RWPE2 (cell line): ENCODE data around the gene EIF2AK3.
A peak's percentile ranks its signal among the peaks of the same experiment; 100 is the strongest.

Experiments used
- ATAC-seq: fragments of 200-7000 bp; cut with Tn5 transposase; 3 replicates; pipeline ENCODE4 v1.9.1; 2021; ENCODE audit warnings: low read depth
- DNase-seq: peaks from one replicate; pipeline ENCODE4 v3.0.0-alpha.2; 2020; ENCODE audit warnings: low spot score
- H3K27ac ChIP-seq: fragments of 450-650 bp; 2 replicates; pipeline ENCODE4 v1.5.1; 2017; ENCODE audit warnings: mild to moderate bottlenecking; ENCODE audit not compliant: poor library complexity, severe bottlenecking
- H3K27me3 ChIP-seq: fragments of 250-450 bp; sonication (Bioruptor Pico); 2 replicates; pipeline ENCODE4 v1.5.1; 2021; ENCODE audit warnings: mild to moderate bottlenecking, moderate library complexity; ENCODE audit not compliant: insufficient read depth, poor library complexity, severe bottlenecking
- H3K36me3 ChIP-seq: fragments of 250-450 bp; sonication (Bioruptor Pico); 2 replicates; pipeline ENCODE4 v1.5.1; 2020; ENCODE audit warnings: low read depth, mild to moderate bottlenecking, moderate library complexity
- H3K4me1 ChIP-seq: fragments of 250-450 bp; sonication (Bioruptor Pico); 2 replicates; pipeline ENCODE4 v1.5.1; 2021; ENCODE audit warnings: mild to moderate bottlenecking, moderate library complexity; ENCODE audit not compliant: insufficient read depth, poor library complexity, severe bottlenecking
- H3K4me3 ChIP-seq: fragments of 250-450 bp; sonication (Bioruptor Pico); 2 replicates; pipeline ENCODE4 v1.5.1; 2021; ENCODE audit warnings: mild to moderate bottlenecking, moderate library complexity; ENCODE audit not compliant: severe bottlenecking
- H3K9me3 ChIP-seq: fragments of 250-450 bp; sonication (Bioruptor Pico); 2 replicates; pipeline ENCODE4 v1.5.1; 2021; ENCODE audit warnings: mild to moderate bottlenecking, moderate library complexity; ENCODE audit not compliant: severe bottlenecking
- TF ChIP-seq, protein P1 (sequence below): fragments of 450-650 bp; IDR thresholded peaks from one replicate; pipeline ENCODE4 v1.5.1; 2017; ENCODE audit warnings: mild to moderate bottlenecking, moderate library complexity; ENCODE audit not compliant: poor library complexity, severe bottlenecking

EIF2AK3 gene

DNA sequence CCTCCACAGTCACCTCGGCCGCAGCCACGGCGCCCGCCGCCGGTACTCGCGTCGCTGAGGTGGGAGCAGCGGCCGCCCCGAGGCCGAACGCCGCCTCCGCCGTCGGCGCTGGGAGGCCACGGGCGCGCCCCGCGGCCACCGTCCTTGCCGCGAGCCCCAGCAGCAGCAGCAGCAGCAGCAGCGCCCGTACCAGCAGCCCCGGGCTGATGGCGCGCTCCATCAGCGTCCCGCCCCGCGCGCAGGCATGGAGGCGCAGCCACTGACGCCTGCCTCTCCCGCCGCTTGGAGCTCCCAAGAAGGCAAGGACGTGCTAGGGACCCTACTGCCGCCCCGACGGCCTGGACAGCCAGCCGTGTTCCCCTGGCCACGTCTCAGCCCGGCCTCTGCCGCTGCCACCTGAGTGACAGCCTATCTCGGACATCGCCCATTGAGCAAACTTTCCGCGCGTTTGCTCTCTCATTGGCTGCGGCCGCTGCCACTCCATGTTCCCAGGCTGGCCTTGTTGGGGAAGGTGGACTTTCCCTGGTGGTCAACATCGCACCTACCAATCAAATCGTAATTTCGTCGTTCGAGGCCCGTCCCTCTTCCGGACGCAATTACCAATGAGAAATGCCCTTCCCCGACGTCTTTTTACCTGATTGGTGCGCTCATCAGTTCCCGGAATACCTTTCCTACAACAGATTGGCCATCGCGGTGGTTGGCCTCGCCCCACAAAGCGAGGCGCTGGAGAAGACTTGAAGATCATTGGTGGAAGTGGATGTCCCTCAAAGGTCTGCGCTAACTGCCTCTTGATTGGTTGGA is at the start of gene EIF2AK3:
EIF2AK3 (minus strand) TSS at position 410 of the 801 bp plus-strand sequence; CDS start at position 220, 190 bp downstream.
- Histone ChIP-seq H3K4me1 (peaks cover 11% of the 10 kb centered on the region), H3K27ac (peak within 1 kb of the TSS; percentile 65), H3K27me3 (no peaks in the 10 kb centered on the region), H3K4me3 (peak within 1 kb of the TSS; percentile 93), H3K36me3 (no peaks in the 10 kb centered on the region), H3K9me3 (no peaks in the 10 kb centered on the region)
- ATAC-seq (peak; percentile 91), DNase-seq (peak; percentile 98)
- TF ChIP-seq, protein P1, sequence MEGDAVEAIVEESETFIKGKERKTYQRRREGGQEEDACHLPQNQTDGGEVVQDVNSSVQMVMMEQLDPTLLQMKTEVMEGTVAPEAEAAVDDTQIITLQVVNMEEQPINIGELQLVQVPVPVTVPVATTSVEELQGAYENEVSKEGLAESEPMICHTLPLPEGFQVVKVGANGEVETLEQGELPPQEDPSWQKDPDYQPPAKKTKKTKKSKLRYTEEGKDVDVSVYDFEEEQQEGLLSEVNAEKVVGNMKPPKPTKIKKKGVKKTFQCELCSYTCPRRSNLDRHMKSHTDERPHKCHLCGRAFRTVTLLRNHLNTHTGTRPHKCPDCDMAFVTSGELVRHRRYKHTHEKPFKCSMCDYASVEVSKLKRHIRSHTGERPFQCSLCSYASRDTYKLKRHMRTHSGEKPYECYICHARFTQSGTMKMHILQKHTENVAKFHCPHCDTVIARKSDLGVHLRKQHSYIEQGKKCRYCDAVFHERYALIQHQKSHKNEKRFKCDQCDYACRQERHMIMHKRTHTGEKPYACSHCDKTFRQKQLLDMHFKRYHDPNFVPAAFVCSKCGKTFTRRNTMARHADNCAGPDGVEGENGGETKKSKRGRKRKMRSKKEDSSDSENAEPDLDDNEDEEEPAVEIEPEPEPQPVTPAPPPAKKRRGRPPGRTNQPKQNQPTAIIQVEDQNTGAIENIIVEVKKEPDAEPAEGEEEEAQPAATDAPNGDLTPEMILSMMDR: no peak

DNA sequence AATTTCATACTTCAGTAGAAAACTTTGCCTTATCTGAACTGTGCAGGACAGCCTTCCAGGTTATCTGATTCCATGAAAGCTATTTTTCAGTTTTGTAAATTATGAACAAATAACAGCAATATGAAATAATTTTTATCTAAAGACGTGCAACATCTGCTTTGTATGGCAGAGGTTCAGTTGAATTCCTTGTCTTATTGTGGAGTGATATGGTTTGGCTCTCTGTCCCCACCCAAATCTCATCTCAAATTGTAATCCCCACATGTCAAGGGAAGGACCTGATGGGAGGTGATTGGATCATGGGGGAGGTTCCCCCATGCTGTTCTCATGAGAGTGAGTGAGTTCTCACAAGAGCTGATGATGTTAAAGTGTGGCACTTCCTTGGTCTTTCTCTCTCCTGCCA is 46.1 kb upstream of the EIF2AK3 start:
- peaks cover 5% of the 10 kb centered on the region for H3K4me1 ChIP-seq
- no peak overlapping the region for H3K27ac ChIP-seq
- ATAC-seq: no peak
- TF ChIP-seq, protein P1: no peak
- H3K4me3 ChIP-seq: no peak overlapping the region
- no peak for DNase-seq
- no peaks in the 10 kb centered on the region for H3K27me3 ChIP-seq
- H3K9me3 ChIP-seq: no peaks in the 10 kb centered on the region
- no peaks in the 10 kb centered on the region for H3K36me3 ChIP-seq

DNA sequence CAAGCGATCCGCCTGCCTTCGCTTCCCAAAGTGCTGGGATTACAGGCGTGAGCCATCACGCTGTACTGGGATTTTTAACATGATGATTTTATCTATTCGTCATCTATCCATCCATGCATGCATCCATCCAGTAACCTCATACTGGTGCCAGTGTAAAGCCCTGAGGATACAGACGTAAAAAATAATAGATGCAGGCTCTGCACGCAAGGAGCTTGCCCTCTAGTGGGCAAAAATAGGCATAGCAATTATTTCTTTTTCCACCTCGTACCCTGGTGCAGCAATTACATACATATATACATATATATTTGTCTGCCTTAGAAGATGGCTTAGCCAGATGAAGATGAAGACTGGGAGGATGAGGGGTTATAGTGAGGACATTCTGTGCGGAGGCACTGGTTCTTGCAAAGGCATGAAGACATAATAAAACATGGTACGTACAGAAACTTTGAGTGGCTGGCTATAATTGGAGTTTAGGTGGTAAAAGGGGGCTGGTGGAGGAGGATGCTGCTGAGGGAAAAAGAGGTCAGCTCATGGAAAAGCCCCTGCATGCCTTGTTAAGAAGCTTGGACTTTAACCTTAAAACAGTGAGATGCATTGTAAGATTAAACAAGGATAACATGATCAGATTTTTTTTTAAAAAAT is 44.6 kb upstream of the EIF2AK3 start:
- ATAC-seq: peak; percentile 71
- no peaks in the 10 kb centered on the region for H3K36me3 ChIP-seq
- DNase-seq: no peak

DNA sequence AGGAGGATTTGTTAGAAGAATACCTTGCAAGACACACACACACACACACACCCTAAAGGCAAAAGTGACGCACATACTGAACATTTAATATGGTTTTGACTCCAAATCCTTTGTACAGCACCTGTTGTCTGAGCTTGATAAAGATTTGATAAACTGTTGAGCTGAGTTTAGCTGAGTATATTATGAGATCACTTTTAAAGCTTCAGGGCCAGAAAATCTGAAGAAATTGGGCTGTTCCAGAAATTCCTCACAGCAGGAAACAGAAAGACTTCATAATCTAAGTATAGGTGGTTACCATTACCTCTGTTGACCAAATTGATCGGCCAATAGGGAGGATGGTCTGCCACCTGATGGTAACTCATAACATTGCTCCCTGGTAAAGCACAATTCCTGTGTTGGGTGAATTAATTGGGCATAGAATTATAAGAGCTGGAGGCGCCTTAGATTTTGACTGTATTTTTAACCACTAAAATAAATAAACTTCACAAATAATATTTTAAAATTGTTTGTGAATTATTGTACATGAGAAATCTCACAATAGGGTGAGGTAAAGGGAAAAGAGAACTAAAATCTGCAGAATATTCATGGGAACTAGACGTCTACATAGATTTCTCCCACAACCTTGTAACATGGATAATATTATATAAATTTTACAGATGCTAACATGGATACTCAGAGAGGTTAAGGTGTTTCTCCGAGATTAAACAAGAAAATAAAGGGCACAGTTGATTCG is 42.4 kb upstream of the EIF2AK3 start:
- Histone ChIP-seq H3K27ac (no peak overlapping the region), H3K9me3 (no peaks in the 10 kb centered on the region), H3K36me3 (no peaks in the 10 kb centered on the region), H3K27me3 (no peaks in the 10 kb centered on the region), H3K4me1 (peaks cover 5% of the 10 kb centered on the region), H3K4me3 (no peak overlapping the region)
- DNase-seq: no peak
- TF ChIP-seq, protein P1: peak; percentile 87
- peak; percentile 76 for ATAC-seq

More for the DNA sequence above, 44.6 kb upstream of the EIF2AK3 start:
- no peak overlapping the region for H3K4me3 ChIP-seq
- no peak overlapping the region for H3K27ac ChIP-seq
- H3K27me3 ChIP-seq: no peaks in the 10 kb centered on the region
- no peaks in the 10 kb centered on the region for H3K9me3 ChIP-seq
- TF ChIP-seq, protein P1: peak; percentile 97
- H3K4me1 ChIP-seq: peaks cover 5% of the 10 kb centered on the region
